Transverse colon (tissue), 4 donors: ENCODE data around the gene ANKRD2. TPM values are rescaled to one million over a fixed set of nuclear protein-coding genes. Genes with fewer than 3 reads are reported as not detected.
"Not testable (repeated sequence)": the region's sequence is repeated elsewhere in the genome, so short reads cannot be mapped to it uniquely, and the experiment has no call there.

Experiments
- DNase-seq: peaks from one replicate; pipeline ENCODE4 v3.0.0-alpha.2; 2019
- H3K27ac ChIP-seq, 4 donors: fragments of 200-600 bp; sonication (generic); 2 replicates each; pipeline ENCODE4 v1.5.1; 2016 to 2018; ENCODE audit warnings: inconsistent platforms in 4 of 4
- H3K27me3 ChIP-seq: fragments of 200-600 bp; sonication (generic); 2 replicates; pipeline ENCODE4 v1.5.1; 2017; ENCODE audit warnings: inconsistent platforms
- H3K36me3 ChIP-seq, 4 donors: fragments of 200-600 bp; sonication (generic); 2 replicates each; pipeline ENCODE4 v1.5.1; 2017 to 2019; ENCODE audit warnings: inconsistent platforms in 4 of 4
- H3K4me1 ChIP-seq, 4 donors: fragments of 200-600 bp; sonication (generic); 2 replicates each; pipeline ENCODE4 v1.5.1; 2017 to 2020; ENCODE audit warnings: inconsistent platforms in 4 of 4
- H3K4me3 ChIP-seq, 4 donors: fragments of 200-600 bp; sonication (generic); 1 replicate in 1 of 4; 2 replicates in 3 of 4; pipeline versions ENCODE4 v1.5.1 to v1.6.1; 2017 to 2019; ENCODE audit warnings: inconsistent platforms in 4 of 4
- H3K9me3 ChIP-seq, 2 donors: fragments of 200-600 bp; sonication (generic); 2 replicates each; pipeline ENCODE4 v1.5.1; 2017 to 2019; ENCODE audit warnings: inconsistent platforms in 2 of 2
- CTCF ChIP-seq, 5 experiments: fragments of 200-600 bp in 3 of 5; fragments of 450-650 bp in 2 of 5; sonication (generic) in 3 of 5; IDR thresholded peaks; 1 replicate in 2 of 5; 2 replicates in 3 of 5; pipeline ENCODE4 v1.5.1; 2016 to 2017; ENCODE audit warnings: antibody characterized with exemption in 5 of 5, inconsistent platforms in 3 of 5, mild to moderate bottlenecking in 2 of 5, moderate library complexity in 1 of 5
- EP300 ChIP-seq: sonication (generic); formaldehyde crosslinking; IDR thresholded peaks from one replicate; pipeline ENCODE4 v1.6.1; 2017; ENCODE audit warnings: antibody characterized with exemption, low read depth
- POLR2A ChIP-seq: fragments of 450-650 bp; IDR thresholded peaks from one replicate; pipeline ENCODE4 v1.6.1; 2016; ENCODE audit warnings: antibody characterized with exemption, mild to moderate bottlenecking, moderate library complexity
- POLR2AphosphoS5 ChIP-seq, 3 donors: sonication (generic); formaldehyde crosslinking; IDR thresholded peaks; one replicate each; pipeline ENCODE4 v1.6.1; 2016; ENCODE audit warnings: antibody characterized with exemption in 3 of 3
- WGBS, 2 donors: methylation state at CpG; one replicate each; pipeline ENCODE4 v1.1.5; 2018; ENCODE audit warnings: low coverage in 1 of 2; 5-methylcytosine and 5-hydroxymethylcytosine counted together
- in situ Hi-C, 4 donors: fragments of 200-750 bp; cut with MboI; loops; one replicate each; pipeline versions ENCODE4 v1.15.0 to v1.15.1; 2017; ENCODE audit warnings: low sequenced_read_pairs in 3 of 4, low pct_ligation_motif_present in 1 of 4, low pct_unique_long_range_greater_than_20kb in 1 of 4
- intact Hi-C: fragments of 100-400 bp; cut with DNase I; formaldehyde crosslinking; loops from one replicate; pipeline ENCODE4 v1.15.1; 2023; ENCODE audit warnings: low total_unique reads
- total RNA-seq, 4 donors: library from RNA; depleted of rRNA; stranded (reverse); fragments of >200 nt; gene quantifications; one replicate each; pipeline ENCODE4 v1.1.0, GENCODE V29; 2016

The ANKRD2 gene, protein sequence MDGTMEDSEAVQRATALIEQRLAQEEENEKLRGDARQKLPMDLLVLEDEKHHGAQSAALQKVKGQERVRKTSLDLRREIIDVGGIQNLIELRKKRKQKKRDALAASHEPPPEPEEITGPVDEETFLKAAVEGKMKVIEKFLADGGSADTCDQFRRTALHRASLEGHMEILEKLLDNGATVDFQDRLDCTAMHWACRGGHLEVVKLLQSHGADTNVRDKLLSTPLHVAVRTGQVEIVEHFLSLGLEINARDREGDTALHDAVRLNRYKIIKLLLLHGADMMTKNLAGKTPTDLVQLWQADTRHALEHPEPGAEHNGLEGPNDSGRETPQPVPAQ
- not detected for total RNA-seq

DNA sequence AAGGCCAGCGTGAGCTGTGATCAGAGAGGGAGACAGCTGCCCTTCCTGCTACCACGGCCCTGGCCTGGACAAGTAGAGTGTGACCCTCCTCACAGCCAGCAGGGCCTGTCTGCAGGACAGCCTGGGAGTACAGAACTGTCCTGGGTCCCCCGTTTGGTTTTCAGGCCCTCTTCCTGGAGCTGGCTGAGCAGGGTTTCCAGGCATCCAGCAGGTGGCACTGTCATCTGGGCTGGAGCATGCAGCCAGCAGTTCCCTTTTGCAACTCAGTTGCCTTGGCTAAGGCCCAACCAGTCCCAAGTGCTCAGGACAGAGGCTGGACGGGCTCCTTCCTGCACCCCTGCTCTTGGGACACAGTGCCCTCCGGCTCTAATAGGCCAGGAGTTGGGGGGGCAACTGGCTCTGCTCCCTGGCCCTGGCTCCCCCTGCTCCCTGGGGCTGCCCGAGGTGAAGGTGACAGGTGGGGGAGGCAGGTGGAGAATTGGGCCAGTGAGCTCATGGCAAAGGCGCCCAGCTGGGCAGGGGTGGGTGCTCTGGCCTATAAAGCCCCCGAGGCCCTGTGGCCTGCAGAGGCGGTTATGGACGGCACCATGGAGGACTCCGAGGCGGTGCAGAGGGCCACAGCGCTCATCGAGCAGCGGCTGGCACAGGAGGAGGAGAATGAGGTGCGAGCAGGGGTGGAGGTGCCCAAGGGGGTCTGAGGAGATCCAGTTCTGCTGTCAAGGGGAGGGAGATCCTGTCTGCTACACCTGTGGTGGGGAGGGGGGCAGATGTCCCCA lies at the start of gene ANKRD2:
Gene ANKRD2, plus strand, starts transcription at position 566 of the 776 bp plus-strand sequence. Its CDS starts 10 bp downstream, at position 576.
- peak; percentile 78 for DNase-seq
- 71 to 97% methylated on average over 6 to 16 of the region's 16 CpGs for WGBS, 2 donors
- H3K4me1 ChIP-seq: peaks cover 0 to 7% (median 1%) of the 10 kb centered on the region in 4 donors
- TF ChIP-seq CTCF (IDR thresholded peaks at IDR 0.05) (peak; percentile 71 to 80 (median 79)), EP300 (no peak), POLR2A (no peak)
- H3K27me3 ChIP-seq: no peaks in the 10 kb centered on the region
- H3K36me3 ChIP-seq: no peaks in the 10 kb centered on the region
- in situ Hi-C loops (no loop called here), intact Hi-C loops (no loop called here)
- no peaks in the 10 kb centered on the region for H3K9me3 ChIP-seq
- no peak within 1 kb of the TSS for H3K4me3 ChIP-seq
- no peak within 1 kb of the TSS for H3K27ac ChIP-seq

DNA sequence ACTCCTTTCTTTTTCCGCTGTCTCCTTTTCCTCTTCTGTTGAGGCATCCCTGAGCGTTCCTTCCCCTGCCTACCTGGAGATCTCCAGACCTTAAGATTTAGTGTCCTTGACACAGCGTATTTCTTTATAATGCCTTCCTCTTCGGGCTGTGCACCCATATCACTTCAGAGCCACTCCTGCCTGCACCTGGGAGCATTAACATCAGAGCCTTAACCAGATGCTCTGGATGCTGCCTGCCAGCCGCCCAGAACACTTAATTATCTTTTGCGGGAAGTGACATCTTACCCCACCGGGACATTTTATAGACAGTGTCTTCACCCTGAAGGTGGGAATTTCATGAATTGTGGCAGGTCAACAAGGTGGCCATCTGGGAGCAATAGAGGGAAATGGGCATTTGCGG lies 49.6 kb upstream of the ANKRD2 start:
- intact Hi-C loops: no loop called here
- H3K36me3 ChIP-seq: no peaks in the 10 kb centered on the region
- H3K9me3 ChIP-seq: no peaks in the 10 kb centered on the region
- in situ Hi-C loops: no loop called here
- peaks cover 0 to 6% (median 0%) of the 10 kb centered on the region in 4 donors for H3K4me1 ChIP-seq
- H3K4me3 ChIP-seq: no peak overlapping the region
- 87% methylated on average over 8 of the region's 8 CpGs; no CpG with 5 or more reads in 1 of the 2 donors for WGBS, 2 donors
- DNase-seq: no peak
- TF ChIP-seq POLR2A: no peak
- H3K27ac ChIP-seq: no peak overlapping the region
- H3K27me3 ChIP-seq: no peaks in the 10 kb centered on the region

DNA sequence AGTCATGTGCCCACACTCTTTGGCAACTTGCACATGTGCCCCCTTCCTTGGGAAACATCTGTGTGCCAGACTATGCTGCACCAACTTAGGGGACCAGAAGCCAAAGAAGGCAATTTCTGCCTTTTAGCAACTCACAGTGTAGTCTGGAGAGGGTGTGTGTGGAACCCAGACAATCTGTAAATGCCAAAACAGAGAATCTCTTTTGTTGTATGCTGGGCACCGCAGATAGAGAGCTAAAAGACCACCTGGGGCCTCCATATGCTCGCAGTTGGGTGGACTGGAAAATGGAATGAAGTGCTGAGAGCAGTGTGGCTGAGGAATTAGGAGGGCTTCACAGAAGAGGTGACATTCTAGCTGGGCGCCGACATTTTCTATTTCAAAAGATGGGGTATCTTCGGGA lies 47.5 kb upstream of the ANKRD2 start:
- Histone ChIP-seq H3K9me3 (no peaks in the 10 kb centered on the region), H3K27ac (no peak overlapping the region), H3K27me3 (no peaks in the 10 kb centered on the region), H3K36me3 (no peaks in the 10 kb centered on the region), H3K4me1 (no peaks in the 10 kb centered on the region), H3K4me3 (no peak overlapping the region)
- no peak for DNase-seq
- WGBS, 2 donors: 91 to 100% methylated on average over 1 to 5 of the region's 5 CpGs
- in situ Hi-C loops (no loop called here), intact Hi-C loops (no loop called here)
- TF ChIP-seq EP300 (no peak), CTCF (IDR thresholded peaks at IDR 0.05) (no peak), POLR2AphosphoS5 (IDR thresholded peaks at IDR 0.05) (no peak), POLR2A (no peak)

DNA sequence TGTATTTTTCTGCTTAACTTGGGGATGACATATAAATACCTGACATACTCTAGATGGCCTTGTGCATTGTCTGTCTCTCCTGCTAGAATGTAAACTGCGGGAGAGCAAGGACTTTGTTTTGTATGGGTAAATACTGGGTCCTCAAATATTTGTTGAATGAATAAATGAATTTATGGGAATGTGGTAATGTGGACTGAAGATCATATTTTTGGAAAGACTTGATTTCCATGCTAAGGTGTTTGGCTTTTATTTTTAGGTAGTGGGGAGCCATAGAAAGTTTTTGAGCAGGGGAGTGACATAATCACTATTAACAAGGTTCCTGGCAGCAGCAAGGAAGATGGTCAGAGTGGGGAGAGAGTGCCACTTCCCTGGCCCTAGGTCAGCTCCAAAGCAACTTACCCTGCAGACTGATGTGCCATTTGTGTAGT lies 46.9 kb upstream of the ANKRD2 start:
- Histone ChIP-seq H3K36me3 (no peaks in the 10 kb centered on the region), H3K27ac (no peak overlapping the region), H3K4me1 (no peaks in the 10 kb centered on the region), H3K27me3 (no peaks in the 10 kb centered on the region), H3K4me3 (no peak overlapping the region), H3K9me3 (no peaks in the 10 kb centered on the region)
- no peak for DNase-seq
- in situ Hi-C loops (no loop called here), intact Hi-C loops (no loop called here)
- 97 to 100% methylated on average over 1 of the region's 1 CpG for WGBS, 2 donors
- no peak for TF ChIP-seq CTCF (IDR thresholded peaks at IDR 0.05)
- TF ChIP-seq POLR2A: no peak
- no peak for TF ChIP-seq EP300
- no peak for TF ChIP-seq POLR2AphosphoS5 (IDR thresholded peaks at IDR 0.05)

GRCh38 chr10:97528876-97529275 lies 43.7 kb upstream of the ANKRD2 start:
- WGBS, 2 donors: no CpG with 5 or more reads among the region's 29 CpGs
- H3K27ac ChIP-seq, H3K4me3 ChIP-seq, in situ Hi-C loops, intact Hi-C loops, H3K27me3 ChIP-seq, H3K9me3 ChIP-seq, H3K36me3 ChIP-seq, H3K4me1 ChIP-seq, DNase-seq: not testable (repeated sequence)
